ENCODE measurements around the gene CYB5D1.
"Not testable (repeated sequence)": the region's sequence is repeated elsewhere in the genome, so short reads cannot be mapped to it uniquely, and the experiment has no call there.

The CYB5D1 gene

GRCh38 chr17:7859028-7859427 is 1.2 kb downstream of the CYB5D1 start:
- DNase-seq: no peak

DNA sequence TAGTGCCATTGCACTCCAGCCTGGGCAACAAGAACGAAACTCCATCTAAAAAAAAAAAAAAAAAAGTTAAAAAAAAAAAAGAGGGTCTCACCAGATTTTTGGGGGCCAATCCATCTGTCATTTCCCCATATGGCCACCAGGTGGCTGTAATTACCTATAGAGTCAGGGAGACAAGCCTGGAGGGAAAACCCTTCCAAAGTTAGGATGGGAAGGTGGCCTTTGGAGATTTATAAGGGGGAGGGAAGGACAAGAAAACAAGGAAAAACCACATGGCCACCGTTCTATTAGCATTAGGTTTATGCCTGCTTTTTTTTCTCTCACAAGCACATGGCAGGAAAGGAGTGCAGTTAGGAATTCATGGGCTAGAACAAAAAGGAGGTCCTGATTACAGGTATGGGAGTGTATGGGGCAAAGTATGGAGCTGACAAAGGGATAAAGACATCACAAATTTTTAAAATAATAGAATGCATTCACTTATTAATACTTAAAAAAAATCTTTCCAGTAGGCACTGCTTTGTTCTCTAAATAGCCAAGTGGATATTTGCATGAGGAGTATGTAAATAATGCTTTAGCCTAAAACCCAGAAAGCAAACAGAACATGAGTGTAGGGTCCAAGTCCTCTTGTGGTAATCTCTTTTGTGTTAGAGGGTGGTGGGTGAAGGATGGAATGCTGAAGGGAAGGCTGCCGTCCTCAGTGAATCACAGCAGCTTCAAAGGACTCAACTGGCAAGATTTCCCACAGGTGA is 5.1 kb downstream of the CYB5D1 start:
- DNase-seq: peak; percentile 11

DNA sequence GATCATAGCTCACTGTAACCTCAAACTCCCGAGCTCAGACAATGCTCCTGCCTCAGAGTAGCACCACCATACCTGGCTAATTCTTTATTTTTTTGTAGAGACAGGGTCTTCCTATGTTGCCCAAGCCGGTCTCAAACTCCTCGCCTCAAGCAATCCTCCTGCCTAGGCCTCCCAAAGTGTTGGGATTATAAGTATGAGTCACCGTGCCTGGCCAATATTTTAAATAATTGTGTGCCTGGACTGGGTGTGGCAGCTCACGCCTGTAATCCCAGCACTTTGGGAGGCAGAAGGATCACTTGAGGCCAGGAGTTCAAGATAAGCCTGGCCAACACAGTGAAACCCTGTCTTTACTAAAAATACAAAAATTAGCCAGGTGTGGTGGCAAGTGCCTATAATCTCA is 6.6 kb downstream of the CYB5D1 start:
- not testable (repeated sequence) for DNase-seq

DNA sequence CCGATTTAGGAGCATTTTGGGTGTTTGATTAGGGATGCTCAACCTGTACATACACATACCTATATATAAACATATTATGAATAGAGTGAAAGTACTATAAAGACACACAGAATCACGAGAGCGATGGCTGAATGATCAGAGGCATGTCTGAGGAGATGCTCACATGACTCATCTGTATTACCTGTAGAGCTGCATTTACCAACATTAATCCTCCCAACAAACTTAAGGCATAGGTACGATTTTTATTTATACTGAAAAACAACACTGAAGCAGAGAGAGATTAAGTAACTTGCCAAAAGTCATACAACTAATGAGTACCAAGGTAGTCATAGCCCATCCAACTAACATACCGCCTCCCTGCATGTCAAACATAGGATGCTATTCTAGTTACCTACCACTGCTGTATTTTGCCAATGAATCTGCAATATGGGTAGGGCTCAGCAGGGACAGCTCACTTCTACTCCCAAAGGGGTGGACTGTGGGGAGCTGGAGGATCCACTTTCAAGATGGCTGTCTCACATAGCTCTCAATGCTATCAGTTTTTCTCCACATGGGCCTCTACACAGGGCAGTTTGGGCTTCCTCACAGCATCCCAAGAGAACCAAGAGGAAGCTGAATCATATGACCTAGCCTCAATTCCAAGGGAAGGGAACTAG is 7.3 kb downstream of the CYB5D1 start:
- DNase-seq: no peak

DNA sequence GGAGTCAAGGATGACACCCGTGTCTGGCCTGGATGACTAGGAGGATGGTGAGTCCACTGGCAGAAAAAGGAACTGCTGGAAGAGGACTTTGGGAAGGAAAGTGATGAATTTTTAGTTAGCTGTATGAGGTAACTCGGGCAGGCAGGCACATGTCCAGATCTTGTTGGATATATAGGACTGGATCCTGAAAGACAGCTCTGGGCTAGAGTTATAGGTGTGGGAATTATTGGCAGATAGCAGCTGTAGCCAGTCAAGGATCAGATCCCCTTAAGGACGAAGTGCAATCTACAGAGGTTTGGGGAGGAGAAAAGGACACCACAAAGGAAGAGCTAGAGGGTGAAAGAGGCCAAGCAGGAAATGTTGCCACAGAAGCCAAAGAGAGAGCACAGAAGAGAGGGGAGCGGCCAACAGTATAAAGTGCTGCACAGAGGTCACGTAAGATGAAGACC is 10.1 kb downstream of the CYB5D1 start:
- DNase-seq: no peak

DNA sequence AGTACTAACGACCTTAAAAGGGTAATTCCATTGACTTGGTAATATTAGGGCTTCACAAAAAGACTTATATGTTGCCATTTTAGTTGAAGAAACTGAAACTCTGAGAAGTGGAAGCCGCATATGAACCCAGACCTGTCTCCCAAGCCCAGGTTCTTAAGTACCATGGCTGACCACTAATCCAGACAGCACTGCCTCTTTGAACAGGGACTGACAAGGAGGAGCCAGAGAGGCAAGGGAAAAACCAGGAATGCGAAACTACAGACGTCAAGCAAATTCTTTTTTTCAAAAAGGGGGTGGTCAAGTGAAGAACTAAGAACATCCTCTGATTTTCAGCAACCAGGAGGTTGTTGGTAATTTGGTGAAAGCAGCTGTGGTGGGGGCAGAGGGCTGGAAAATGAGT is 15.2 kb downstream of the CYB5D1 start:
- DNase-seq: no peak

GRCh38 chr17:7875804-7876370 is 18.1 kb downstream of the CYB5D1 start:
- DNase-seq: no peak

DNA sequence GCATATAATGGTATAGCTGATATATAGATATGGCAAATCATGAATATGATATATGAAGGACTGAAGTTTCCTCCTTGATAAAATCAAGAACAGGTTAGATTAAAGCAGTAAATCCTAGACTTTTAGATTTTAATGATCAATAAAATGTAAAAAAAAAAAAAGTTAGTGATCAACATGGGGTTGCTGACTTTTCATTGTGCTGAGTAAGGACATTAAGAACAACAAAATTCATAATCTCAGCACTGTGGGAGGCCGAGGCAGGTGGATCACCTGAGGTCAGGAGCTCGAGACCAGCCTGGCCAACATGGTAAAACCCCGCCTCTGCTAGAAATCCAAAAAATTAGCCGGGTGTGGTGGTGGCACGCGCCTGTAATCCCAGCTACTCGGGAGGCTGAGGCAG is 20.4 kb downstream of the CYB5D1 start:
- no peak for DNase-seq

DNA sequence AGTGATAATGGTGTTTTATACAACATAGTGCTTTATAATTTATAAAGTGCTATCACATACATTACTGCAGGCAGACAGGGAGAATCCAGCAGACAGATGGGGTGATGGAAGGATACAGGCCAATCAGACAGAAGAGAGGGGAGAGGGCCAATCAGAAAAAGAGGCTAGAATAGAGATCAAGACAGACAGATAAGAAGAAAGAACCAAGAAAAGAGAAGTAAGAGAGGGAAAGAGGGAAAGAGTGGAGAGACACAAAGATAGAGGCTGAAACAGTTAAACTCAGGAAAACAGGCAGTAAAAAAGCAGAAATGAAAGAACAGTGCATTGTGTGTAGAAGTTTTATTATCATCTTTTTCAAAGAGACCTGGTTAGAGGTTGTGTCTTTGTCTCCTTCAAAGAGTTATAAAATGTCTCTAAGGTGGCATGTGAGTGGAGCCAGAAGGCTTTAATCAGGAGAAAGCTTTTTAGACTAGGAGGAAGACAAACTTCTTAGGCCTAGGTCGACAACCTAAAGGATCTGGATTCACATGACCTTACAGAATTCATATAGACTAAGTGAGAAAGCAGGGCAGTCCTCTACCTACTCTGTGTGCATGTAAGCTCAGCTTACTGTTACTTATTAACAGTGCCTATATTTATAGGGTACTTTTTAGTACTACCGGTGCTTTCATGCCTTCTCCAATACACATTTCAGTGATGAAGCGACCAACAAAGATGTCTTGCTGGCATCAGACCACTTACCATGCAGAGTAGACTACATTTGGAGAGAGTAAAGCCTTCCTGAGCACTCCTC is 22.5 kb downstream of the CYB5D1 start:
- no peak for DNase-seq

DNA sequence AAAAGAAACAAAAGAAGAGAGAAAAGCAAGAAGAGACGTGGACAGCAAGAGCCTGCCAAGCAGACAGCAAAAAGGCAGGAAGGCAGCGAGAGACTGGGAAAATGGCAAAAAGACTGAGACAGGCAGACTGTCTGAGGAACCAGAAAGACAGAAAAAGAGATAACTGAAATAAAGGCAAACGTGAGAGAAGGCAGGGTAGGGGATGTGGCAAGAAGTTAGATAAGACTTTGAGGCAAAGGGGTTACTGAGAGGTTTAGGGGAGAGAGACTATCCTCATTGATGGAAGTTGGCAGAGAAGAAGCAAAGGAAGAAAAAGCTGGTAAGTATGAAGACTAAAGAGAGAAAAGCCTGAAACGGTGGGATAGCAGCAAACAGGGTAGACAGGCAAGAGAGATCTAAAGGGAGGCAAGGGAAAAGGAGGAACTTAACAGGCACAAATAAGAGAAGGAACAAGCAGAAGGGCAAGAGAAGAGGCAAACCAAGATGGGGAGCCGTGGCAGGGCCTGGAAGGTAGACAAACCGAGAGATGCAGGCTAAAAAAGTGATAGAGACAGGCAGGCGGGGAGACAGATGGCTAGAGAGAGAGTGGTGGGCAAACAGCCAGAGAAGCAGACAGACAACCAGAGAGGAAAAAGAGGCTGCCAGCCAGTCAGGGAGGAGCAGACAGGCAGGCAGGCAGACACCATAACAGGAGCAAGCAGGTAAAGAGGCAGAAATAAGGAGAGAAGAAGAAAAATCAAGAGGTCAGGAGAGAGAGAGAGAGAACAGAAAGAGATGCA is 23.7 kb downstream of the CYB5D1 start:
- DNase-seq: no peak

DNA sequence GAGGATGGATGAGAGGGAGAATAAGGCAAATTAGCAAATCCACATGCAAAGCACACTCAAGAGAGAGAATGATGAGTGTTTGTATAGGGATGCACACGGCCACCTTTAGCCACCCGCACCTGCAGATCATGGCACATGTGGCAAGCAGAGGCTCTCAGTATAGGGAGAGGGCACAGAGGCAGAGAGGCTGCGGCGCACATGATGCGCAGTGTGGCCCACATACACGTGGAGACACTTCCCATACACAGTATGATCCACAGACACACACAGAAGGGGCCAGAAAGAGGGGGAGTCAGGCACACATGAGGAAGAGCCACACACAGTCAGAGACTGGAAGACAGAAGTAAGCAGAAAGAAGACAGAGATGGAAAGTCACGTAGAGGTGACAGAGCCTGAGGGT is 24.3 kb downstream of the CYB5D1 start:
- DNase-seq: no peak

- DNase-seq: no peak
Measured at GRCh38 chr17:7882629-7883028, 24.8 kb downstream of the CYB5D1 start.

GRCh38 chr17:7883781-7884386 is 26.1 kb downstream of the CYB5D1 start:
- no peak for DNase-seq

DNA sequence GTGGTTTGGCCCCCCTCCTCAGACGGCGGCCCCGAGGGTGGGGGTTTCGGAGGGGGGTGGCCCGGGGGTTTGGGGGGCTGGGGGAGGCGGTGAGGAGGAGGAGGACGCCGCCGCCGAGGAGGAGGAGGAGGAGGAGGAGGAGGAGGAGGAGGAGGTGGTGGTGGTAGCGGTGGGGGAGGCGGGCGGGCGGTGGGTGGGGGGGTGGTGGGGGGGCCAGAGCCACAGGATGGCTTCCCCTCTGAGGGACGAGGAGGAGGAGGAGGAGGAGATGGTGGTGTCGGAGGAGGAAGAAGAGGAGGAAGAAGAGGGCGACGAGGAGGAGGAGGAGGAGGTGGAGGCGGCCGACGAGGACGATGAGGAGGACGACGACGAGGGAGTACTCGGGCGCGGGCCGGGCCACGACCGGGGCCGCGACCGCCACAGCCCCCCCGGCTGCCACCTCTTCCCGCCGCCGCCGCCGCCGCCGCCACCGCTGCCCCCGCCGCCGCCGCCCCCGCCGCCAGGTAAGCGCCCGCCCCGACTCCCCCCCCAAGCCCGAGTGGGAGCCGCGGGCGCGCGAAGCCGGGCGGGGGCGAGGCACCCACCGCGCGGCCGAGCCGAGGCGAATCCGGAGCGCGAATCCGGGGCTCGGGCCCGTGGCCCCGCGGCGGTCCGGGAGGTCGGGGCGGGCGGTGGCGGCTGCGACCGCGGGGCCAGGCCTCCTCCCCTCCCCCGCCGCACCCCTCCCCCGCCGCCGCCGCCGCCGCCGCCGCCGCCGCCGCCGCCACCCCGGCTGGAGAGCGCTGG is 27.0 kb downstream of the CYB5D1 start:
- no peak for DNase-seq

DNA sequence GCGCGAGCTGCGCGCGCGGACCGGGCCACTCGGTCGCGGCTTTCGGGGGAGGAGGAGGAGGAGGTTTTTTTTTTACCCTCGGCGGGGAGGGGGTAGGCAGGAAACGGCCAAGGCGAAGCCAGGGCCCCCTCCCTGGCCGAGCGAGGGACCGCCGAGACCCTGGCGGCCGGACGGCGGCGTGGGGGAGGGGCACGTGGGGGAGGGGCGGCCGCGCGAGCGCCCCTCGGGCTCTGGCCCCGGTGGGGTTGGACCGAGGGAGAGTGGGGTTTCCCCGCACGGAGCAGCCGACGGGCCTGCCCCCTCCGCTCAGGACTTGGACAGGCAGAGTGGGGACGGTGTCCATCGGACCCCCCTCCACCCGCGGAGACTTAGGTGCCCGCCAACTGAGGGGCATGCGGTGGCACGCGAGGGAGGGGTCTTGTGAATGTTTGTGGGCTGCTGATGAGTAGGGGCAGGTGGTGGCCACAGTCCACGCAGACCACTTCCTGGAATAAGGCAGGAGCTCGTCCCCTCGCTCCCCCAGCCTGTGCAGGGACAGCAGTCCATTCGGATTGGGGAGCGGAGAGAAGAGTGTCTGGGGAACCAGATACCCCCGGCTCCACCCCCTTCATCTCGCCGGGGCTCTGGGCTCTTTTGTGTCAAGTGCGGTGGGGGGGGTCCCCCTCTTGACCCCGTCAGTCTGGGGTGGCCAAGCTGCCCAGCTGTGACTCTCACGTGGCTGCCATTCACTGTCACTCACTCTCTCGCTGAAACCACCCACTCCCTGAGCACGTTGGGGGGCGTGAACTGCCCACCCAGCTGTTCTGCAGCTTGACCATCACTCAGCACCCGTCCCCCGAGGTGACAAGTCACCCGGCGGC is 27.8 kb downstream of the CYB5D1 start:
- DNase-seq: peak; percentile 21

GRCh38 chr17:7886227-7887037 is 28.6 kb downstream of the CYB5D1 start:
- DNase-seq: no peak

- DNase-seq: no peak
Measured at GRCh38 chr17:7887038-7887481, 29.3 kb downstream of the CYB5D1 start.

- peak; percentile 91 for DNase-seq
Measured at GRCh38 chr17:7887482-7888183, 29.8 kb downstream of the CYB5D1 start.
